ENCODE data around the gene SPATA25.
"Not testable (repeated sequence)": the region's sequence is repeated elsewhere in the genome, so short reads cannot be mapped to it uniquely, and the experiment has no call there.

SPATA25 gene

DNA sequence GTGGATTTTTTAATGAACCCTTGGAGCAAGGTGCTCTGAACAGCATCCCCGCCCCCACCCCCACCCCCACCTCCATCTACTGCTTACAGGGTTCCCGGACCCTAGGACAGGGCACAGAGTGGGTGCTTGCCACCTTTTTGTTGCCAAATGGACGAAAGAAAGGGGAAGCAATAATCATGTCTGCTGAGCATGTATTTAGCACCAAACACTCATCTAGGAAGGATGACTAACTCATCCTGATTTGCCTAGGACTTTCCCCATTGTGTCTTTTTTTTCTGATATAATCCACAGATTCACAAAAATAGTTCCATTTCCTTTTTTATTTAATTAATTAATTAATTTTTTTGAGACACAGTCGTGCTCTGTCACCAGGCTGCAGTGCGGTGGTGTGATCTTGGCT is 25.7 kb upstream of the SPATA25 start:
- no peak for DNase-seq

DNA sequence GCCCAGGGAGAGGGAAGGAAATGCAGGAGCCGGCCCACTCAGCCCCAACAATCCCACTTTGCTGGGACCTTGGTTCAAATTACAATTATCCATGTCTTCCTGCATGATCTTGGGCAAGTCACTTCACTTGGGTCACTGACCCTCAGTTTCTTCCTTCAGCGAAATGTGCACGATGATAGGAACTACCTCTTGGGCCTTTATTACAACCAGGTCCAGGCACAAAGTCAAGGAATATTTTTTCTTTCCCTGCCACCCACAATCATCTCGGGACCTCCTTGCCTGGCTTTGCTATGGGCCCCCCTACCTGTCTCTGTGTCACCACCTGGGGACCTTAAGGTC is 24.9 kb upstream of the SPATA25 start:
- DNase-seq, result no peak

DNA sequence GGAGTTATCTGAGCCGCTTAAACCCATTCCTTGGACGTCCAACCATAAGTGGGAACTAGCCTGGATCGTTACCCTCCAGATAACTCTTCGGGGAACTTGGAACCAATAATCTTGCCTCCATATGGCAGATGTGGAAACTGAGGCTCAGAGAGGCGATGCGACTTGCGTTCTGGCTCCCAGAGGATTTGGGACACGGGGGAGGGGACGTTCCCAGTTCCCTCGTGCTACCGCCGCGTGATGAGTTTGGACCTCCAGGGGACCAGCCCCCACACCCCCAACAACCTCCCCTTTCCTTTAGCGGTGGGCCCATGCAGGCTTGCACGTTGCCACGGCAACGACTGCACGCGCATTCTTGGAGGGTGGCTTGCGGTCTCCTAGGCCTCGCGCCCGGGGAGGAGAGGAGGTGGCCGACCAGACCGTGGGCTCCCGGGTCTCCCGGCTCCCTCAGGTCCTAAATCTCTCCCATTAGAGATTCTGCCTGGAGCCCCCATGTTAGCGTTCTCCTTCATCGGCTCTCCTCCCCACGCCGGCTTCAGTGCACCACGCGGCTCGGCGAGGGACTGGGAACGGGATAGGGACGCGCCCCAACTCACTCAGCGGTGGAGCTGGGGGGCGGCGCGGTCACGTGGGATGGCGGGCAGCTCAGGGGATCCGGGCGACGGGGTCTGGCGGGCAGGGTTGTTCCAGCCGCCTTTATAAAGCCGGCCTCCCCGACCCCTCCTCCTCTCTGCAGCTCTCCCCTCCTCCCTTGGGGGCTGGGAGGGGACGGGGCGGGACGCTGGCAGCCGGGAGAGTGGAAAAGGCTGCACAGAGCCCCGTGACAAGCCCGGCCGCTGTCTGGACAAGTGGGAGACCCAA is 24.3 kb upstream of the SPATA25 start, which contains the start of gene PLTP:
Gene PLTP (minus strand): TSS at position 670 of the 858 bp plus-strand sequence. CDS start 703 bp downstream, outside the sequence.
- peak; percentile 85 for DNase-seq

DNA sequence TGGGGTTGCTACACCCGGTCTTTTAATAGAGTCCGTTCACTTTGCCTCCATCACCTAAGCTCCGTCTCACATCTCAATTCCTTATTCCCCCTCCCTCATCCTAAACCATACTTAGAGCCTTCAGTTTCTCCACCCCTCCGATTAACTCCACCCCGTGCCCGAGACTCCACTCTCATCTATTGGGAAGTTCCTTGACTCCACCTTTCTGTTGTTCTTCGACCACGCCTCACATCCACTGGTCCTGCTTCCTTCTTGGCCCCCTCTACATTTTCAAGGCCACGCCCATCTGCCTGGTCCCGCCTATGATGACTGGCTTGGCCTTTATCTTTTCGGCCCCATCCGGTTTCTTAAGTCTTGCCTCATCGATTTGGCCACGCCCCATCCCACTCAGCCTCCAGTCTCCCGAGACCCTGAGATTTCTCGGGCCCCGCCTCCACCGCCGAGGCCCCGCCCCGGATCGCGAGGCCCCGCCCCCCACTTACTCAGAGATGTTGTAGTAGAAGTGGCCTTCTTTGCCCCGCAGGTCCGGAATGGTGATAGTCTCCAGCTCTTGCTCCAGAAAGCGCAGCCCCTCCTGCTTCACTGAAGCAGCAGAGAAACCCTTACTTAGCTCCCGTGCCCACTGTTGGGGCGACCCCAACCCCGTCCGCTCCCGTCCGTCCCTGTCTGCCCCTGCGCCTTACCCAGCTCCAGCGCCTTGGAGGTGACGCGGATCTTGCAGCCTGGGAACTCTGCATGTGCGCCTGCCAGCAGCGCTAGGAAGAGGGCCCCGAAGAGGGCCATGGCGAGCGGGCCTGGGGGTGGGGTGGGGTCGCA is 23.5 kb upstream of the SPATA25 start:
- DNase-seq, result peak; percentile 100

DNA sequence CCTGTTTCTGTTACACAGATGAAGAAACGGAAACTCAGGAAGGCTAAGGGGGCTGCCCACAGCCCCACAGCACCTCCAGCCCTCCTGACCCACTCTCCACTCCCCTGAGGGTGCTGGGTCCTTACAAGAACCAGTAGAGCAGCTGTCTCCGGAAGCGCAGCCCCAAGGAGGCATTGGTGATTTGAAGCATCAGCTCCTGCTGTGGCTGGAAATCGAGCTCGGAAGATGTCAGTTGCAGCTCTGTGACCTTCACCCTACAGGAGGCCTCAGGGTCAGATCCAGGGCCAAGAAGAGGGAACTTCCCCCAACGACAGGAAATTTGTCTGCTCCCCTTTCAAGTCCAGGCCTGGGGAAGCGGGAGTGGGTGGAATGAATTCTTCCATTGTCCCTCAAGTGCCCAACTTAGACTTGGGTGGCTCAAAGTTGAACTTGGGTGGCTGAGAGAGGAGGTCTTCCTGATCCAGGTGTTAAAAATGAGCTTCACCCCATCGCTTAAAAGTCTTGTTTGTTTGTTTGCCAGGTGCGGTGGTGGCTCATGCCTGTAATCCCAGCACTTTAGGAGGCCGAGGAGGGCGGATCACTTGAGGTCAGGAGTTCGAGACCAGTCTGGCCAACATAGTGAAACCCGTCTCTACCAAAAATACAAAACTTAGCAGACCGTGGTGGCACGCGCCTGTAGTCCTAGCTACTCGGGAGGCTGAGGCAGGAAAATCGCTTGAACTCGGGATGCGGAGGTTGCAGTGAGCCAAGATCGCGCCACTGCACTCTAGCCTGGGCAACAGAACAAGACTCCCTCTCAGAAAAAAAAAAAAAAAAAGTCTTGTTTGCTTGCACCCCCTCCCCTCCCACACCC is 22.6 kb upstream of the SPATA25 start:
- DNase-seq, result no peak

DNA sequence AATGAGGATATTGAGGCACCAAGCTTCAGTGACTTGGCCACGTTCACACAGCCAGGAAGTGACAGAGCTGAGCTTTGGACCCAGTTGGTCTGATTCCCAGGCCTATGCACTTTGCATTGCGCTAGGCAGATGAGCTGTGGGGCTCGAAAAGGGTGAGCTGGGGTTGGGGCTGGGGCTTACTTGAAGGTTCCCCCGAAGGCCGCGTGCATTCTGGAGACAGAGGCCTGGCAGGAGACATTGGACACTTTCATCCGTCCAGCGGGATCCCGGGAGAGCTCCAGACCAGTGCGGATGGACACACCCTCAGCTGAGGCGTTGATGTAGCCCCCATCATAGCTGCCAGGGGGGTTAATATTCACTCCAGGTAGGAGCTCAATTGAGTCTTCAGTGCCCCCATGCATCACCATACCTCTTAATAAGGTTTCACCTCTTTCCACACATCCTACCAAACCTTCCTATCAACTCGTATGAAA is 21.9 kb upstream of the SPATA25 start:
- no peak for DNase-seq

DNA sequence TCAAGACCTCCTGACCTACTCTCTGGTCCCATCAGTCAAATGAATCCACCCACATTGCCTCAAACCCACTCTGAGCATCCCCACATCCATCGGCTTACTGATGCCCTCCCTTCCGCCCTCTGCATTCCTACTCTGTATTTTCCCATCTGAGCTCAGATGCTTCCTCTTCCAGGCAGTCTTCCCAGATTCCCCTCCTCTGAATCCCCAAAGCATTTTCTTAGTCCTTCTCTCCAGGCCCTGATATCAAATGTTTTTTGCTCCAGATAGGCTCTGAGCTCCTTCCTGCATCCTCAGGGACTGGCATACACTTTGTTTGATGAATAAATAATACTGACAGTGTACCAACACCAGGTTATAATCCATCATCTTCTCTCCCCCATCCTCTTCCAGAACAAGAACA is 20.7 kb upstream of the SPATA25 start:
- no peak for DNase-seq

DNA sequence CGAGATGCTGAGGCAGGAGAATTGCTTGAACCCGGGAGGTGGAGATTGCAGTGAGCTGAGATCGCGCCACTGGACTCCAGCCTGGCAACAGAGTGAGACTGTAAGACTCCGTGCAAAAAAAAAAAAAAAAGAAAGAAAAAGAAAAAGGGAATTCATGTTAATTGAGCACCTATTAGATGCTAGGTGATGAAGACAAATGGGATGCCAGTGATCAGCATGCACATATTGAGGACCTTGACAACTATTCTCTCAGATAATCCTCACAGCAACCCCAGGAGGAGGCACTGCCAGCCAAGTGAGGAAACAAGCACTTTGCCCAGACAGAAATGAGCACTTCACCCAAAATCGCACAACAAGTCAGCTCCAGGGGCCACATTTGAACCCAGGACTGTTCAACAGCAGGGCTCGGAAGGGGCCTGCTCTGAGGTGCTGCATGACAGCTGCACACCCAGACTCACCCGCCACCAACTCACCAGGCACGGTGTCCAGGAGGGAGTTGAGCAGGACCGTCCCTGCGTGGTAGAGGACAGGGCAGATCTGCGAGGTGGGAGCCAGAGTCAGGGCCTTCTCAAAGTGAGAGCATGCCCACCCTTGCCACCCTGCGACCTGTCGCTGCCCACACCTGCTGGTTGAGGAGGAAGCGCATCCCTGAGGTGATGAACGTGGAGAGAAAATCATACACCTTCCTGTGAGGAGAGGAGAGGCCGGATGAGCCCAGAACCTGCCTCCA is 20.0 kb upstream of the SPATA25 start:
- no peak for DNase-seq

DNA sequence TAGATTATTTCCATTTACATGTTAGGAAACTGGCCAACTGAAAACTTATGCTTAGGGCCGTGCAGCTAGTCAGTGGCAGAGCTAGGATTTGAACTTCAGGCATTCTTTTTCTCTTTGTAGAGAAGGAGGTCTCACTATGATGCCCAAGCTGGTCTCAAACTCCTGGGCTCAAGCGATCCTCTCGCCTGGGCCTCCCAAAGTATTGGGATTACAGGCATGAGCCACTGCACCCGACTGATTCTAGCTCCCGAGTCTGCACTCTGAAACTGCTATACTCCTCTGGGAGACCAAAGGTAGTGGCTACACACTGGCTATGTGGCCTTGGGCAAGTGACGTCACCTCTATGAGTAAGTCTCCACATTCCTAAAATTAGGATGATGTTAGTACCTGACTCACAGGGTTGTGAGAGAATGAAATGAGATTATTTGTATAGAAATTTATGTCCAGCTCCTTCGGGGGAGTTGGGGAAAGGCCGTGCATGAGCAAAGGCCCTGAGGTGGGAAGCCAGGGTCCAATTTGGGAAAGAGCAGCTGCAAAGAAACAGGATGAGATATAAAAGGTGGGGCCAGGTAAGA is 18.2 kb upstream of the SPATA25 start:
- peak; percentile 42 for DNase-seq

DNA sequence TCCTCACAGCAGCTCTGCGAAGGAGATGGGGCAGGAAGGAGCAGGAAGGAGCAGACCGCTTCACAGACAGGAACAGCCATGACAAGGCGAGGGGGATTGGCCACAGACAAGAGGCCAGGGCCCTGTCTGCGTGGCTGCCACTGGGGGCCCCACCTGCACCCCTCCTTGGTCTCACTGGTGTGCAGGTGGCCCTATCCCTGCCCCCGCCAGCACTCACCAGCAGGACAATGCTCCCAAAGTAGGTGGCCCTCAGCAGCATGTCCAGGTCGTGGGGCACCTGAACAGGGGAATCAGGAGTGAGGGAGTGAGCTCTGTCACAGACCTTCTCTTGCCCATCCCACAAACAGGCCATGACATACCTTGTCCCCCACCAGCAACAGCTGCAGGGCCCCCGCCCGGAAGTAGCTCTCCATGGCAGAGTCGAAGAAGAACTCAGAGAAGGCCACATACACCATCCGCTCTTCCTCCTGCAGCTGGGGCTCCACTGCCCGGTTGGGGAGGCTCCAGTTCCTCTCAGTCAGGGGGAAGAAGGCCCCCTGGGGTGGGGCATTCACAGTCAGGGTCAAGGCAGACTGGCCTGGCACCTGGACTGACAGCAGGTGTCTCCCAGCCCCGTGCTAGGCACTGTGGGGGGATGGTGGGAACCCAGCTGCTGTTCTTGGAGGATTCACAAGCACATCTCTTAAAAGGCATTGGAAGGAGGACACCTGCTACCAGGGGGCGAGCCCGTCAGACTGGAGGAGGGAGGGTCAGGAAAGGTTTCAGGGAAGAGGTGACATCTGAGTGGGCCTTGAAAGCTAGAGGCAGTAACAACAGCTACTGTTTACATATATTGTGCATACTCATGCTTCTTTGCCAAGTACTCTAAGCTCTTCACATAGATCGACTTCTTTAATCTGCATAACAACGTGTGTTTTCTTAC is 17.4 kb upstream of the SPATA25 start:
- no peak for DNase-seq

DNA sequence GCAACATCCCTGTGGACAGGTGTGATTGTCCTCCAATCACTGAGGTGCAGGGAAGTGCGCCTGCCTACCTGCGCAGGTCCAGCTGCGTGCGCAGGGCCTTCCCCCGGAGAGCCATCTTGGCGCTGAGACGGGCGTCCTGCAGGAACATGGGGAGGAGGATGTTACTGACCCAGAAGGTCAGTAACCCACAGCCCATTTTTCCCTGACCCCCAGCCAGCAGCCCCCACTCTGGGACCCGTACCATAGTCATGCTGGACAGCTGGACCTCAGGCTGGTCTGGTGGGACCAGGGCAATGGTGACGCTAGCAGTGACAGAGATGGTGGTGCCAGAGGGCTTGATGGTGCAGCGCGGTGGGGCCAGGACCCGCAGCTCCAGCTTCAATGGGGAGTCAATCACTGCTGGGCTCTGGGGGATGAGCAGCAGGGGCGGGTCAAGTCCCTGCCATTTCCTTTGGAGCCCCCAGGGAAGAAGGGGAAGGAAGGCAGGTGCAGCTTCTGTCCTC is 14.8 kb upstream of the SPATA25 start:
- DNase-seq, result no peak

DNA sequence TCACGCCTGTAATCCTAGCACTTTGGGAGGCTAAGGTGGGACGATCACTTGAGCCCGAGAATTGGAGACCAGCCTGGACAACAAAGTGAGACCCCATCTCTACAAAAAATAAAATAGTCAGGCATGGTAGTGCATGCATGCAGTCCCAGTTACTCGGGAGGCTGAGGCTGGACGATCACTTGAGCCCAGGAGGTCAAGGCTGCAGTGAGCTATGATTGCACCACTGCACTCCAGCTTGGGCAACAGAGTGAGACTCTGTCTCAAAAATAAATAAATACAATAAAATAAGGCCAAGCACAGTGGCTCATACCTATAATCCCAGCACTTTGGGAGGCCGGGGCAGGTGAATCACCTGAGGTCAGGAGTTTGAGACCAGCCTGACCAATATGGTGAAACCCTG is 13.9 kb upstream of the SPATA25 start:
- not testable (repeated sequence) for DNase-seq

DNA sequence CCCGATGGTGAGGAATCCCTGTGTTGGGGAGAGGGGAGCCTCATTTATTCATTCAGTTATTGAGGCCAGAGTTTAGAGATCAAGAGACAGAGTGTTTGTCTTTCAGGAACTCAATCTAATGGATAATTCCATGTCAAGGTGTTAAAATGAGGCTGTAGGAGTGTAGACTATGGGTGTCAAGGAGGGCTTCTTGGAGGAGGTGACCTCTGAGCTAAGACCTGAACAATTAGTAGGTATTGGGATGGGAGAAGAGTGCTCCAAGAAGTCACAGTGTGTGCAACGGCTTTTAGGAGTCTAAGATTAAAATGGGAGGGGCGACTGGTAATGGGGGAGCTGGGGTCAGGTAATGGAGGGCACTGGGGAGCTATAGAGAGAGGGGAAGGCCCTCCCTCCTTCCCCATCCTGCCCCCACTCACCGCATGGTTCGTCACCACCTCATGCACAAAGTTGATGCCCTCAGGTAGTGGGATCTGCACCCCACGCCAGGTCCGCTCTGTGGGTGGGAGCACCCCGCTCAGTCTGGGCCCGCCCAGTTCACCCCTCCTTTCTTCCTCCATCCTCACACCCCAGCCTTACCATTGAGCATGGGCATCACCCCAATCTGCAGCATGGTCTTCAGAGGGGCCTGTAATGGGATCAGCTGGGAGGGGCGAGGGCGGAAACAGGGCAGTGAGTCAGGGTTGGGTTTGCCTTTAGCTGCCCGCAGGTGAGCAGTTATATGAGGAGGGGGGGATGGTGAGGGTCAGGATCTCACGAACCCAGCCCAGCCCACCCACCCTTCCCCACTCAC is 11.8 kb upstream of the SPATA25 start:
- DNase-seq, result no peak

DNA sequence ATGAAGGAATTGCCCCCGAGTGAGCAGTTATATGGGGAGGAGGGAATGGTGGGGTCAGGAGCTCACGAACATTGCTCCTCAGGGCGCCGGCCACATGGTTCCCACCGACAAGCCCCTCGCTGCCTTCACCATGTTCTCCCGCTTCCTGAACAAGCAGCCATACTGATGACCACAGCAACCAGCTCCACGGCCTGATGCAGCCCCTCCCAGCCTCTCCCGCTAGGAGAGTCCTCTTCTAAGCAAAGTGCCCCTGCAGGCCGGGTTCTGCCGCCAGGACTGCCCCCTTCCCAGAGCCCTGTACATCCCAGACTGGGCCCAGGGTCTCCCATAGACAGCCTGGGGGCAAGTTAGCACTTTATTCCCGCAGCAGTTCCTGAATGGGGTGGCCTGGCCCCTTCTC is 10.9 kb upstream of the SPATA25 start:
- DNase-seq, result no peak

DNA sequence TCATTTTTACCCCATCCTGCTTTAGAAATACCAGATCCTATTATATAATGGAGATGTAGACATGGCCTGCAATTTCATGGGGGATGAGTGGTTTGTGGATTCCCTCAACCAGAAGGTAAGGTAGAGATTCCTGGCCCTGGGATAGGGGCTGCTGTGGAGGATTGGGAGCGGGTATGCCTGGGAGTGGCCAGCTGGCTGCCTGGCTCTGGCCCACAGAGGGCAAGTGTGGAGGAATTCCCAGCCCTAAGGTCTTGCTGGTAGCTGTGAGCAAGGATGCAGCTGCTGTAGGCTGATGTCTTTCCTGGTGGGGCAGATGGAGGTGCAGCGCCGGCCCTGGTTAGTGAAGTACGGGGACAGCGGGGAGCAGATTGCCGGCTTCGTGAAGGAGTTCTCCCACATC is 10.3 kb upstream of the SPATA25 start:
- DNase-seq, result no peak

DNA sequence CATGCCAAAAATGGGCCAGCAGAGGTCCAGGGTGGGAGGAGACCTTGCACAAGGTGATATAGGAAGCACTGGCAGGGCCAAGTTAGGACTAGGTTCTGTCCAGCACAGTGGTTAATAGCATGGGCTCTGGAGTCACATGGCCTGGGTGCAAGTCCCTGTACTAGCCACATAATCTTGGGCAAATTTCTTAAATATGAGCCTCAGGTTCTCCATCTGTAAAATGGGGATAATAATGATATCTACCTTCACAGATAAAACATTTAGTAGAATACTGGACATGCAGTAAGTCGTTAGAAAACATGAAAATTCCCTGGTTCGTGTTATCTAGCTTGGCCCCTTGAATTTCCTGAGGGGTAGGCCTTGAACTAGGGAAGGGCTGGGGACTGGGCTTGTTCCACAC is 9.9 kb upstream of the SPATA25 start:
- no peak for DNase-seq

DNA sequence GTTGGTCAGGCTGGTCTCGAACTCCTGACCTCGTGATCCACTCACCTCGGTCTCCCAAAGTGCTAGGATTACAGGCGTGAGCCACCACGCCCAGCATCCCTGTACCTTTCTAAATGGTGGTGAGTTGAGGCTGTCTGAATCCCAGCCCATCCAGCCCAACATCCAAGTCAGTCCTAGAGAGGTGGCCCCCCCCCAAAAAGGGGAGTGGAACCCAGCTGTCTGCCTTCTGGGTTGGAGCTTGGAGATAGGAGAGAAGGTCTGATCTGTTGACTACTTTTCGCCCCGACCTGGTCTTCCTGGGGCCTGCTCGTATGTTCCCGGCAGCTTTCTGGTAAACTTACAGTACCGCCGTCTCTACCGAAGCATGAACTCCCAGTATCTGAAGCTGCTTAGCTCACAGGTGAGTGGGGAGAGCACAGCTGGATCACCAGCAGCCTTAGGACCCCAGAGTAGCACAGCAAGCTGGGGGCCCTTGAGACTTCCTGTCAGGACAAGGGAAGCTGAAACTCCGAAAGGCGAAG is 9.3 kb upstream of the SPATA25 start:
- DNase-seq, result no peak

DNA sequence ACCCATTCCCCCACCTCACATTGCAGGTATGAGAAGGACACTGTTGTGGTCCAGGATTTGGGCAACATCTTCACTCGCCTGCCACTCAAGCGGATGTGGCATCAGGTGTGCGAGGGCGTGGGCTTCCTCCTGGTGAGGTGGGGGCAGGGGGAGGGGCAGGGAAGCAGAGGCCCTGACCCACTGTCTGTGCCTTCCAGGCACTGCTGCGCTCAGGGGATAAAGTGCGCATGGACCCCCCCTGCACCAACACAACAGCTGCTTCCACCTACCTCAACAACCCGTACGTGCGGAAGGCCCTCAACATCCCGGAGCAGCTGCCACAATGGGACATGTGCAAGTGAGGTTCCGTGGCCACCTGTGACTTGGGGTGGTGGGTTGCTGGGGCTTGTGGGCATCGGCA is 7.4 kb upstream of the SPATA25 start:
- DNase-seq, result no peak

DNA sequence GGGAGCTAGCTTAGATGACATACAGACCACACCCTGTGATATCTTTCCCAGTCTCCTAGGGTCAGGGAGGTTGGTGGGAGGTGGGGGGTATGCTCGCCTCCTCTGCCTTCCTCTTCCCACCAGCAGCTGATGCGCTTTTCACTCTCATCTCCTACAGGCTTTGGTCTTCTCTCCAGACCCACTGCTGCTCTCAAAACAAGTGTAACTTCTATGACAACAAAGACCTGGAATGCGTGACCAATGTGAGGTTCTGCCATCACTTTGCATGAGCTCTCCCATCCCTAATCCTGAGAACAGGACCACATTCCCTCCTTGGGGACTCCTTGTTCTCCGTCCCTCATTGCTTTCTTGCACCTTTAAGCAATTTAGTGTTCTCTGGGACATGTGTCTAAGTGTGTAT is 6.4 kb upstream of the SPATA25 start:
- DNase-seq, result no peak

All from fibroblast of skin of abdomen (primary cell).